Limb (tissue), 2 donors: ENCODE results near the gene SVIL.
"Not testable (repeated sequence)": the region's sequence is repeated elsewhere in the genome, so short reads cannot be mapped to it uniquely, and the experiment has no call there.

Experiments used
- DNase-seq, 2 donors: peaks; one replicate each; pipeline ENCODE4 v3.0.0-alpha.2; 2016; ENCODE audit errors: extremely low spot score in 2 of 2

Gene SVIL

GRCh38 chr10:29623797-29624196 lies 11.0 kb downstream of the SVIL start:
- no peak for DNase-seq

DNA sequence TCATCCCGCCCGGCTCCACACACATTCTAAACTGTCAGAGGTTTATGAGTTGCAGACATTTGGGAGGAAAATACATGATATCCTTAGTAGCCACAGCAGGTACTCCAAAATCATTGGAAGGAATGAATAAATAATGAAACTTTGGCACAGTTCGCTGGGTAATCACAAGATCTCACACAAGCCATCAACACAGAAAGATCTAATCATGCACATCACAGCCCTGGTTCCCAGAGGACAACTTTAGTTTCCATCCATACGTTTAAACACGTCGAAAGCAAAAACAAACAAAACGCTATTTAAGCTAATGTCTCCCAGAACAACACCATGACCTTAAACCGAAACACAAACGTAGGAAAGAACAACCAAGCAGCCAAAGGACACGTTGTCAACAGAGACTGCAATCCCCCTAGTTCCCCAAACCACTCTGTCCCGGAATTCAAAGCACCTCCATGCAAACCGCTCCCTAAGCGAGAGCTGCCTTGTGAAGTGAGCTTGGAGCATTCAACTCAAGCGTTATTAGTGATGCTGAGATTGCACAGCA lies 12.3 kb downstream of the SVIL start:
- peak in 1 of 2 donors; percentile 20 for DNase-seq

DNA sequence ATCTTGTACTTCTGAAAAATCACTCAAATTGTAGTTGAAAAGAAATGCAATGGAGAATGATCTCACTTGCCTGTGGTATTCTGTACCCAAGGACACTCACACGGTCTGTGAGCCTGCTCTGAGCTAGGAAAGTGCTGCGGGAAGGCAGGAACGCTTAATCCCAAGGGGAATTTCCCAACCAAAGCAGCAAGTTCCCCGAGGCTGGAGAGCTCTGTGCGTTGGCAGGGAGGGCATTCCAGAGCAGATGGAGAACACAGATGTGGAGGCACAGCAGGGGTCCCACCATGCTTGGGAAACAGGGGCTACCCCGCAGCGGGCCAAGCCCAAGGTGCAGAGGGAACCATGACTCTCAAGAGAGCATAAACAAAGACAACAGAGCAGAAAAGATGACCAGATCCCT lies 13.6 kb downstream of the SVIL start:
- DNase-seq: peak in 1 of 2 donors; percentile 44

DNA sequence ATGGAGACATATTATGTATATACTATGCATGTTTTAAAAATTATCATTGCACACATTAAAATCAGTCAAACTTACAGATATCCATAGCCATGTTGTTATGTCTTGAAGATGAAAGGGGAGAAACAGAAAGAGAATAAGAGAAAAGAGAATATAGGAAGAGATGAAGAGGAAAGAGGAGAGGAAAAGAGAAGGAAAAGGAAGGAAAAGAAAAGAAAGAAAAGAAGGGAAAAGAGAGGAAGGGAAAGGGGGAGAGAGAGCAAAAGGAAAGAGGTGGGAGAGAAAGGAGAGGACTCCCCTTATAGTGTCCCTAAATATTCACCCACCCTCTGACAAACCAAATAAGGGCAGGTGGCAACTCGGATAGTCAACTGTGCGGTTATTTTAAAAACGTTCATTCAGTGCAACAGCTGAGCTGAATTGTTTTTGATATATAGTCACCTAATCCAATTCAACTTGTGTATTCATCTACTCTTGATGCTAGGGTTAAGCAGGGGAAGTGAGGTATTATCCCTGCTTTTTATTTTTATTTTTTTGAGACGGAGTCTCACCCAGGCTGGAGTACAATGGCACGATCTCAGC lies 14.6 kb downstream of the SVIL start:
- DNase-seq: no peak

DNA sequence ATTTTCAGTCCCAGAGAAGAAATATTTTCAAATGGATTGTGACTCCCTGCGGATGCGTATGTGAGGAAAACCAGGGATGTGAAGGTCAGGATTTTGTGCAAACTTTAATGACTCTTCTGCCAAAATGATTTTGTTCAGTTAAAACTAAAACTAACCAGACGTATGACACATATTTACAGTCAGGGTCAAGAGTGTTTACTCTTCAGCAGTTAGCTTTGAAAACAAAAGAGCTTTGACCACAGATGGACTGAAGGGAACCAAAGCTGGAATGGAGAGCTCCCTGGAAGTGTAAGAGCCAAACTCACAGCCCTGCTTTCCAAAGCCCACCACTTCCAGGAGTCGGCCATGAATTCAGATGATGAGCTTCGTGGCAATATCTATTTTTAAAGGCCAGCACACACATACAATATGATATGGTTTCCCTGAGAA lies 15.5 kb downstream of the SVIL start:
- peak in 1 of 2 donors; percentile 13 for DNase-seq

GRCh38 chr10:29618341-29619171 lies 16.2 kb downstream of the SVIL start:
- peak in 1 of 2 donors; percentile 36 for DNase-seq

GRCh38 chr10:29617880-29618340 lies 16.9 kb downstream of the SVIL start:
- peak in 1 of 2 donors; percentile 45 for DNase-seq

- no peak for DNase-seq
These were observed 18.2 kb downstream of the SVIL start for GRCh38 chr10:29616542-29616941.

- DNase-seq: no peak
These were observed 19.6 kb downstream of the SVIL start for GRCh38 chr10:29615195-29615594.

GRCh38 chr10:29614289-29614688 lies 20.5 kb downstream of the SVIL start:
- not testable (repeated sequence) for DNase-seq

GRCh38 chr10:29613791-29614190 lies 21.0 kb downstream of the SVIL start:
- DNase-seq: no peak

DNA sequence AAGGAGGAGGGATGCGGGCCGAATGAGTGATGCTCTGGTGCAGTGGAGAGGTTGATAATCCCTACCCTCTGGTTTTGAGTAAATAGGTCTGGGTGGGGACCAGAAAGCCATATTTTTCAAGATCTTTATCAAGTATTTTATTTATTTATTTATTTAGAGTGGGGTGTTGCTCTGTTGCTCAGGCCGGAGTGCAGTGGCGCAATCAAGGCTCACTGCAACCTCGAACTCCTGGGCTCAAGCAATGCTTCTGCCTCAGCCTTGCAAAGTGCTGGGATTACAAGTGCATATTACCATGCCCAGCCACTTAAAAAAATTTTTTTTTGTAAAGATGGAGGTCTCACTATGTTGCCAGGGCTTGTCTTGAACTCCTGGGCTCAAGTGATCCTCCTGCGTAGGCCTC lies 21.6 kb downstream of the SVIL start:
- DNase-seq: peak in 1 of 2 donors; percentile 11

DNA sequence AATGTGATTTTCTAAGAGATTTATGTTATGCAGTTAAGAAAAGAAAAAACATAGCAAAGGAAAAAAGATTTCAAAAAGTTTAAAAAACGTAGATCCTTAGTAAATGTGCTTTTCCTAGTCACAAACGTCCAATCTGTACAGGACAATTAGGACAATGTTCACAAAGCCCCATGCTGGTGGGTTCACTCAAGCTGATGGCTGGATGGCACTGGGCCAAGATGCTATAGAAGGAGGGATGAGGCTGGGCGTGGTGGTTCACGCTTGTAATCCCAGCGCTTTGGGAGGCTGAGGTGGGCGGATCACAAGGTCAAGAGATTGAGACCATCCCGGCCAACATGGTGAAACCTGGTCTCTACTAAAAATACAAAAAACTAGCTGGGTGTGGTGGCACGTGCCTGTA lies 22.1 kb downstream of the SVIL start:
- no peak for DNase-seq

DNA sequence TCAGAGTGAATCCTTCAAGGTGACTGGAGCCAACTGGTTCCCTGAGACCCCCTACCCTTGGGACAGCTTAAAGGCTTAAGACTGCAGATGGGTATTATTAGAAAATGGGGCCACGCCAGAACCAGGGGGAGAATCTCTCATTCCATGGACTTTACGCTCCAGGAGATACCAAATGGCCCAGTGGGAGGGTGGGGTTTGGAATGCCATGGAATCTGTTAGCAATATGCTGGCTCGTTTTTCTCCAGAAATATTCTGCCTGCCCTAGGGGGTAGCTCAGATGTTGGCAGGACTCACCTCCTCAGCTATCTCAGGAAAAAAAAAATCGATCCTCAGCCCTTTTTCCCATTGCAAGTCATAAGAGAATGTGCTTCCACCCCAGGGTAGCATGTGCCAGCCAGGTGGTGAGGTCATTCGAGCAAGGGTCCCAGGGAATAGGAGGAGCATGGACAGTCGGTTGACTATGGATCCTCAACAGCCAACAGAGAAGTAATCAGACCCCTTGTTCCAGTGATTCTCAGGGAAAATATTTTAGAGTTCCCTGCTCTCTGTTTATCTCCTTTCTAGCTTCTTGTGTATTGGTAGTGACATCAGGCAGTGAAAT lies 22.9 kb downstream of the SVIL start:
- DNase-seq: no peak

DNA sequence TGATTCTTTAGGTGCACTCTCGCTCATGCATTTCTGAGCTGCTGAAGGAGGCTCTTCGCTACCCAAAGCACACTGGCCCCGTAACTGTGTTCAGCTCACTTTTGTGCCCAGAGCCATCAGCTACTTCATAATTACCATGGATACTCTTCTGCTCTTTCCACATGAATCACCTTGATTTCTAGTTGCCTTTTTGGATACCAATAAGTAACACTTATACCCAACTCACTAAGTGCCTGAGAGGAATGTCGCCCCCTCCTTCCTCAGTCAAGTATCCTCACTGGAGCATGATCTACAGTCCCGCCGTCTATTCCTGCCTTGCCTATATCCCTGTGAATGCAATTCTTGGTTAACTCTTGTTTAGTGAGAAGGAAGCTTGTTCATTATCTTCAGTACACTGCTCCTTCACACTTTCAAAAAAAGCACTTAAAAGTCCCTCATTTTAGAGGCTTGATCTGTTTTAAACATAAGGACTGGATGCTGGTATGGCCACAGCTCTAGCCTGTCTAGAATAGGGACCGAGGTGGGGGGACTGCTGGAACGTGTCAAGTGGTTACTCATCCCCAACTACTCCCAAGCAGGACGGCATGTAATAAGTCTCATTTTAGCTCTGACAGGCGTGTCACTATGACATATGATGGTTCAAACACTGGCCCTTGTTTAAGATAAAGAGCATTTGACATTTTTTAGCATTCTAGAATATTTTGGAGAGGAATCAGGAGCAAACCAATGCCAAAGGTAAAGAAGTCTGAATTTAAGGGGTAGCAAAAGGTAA lies 23.7 kb downstream of the SVIL start:
- DNase-seq: no peak

DNA sequence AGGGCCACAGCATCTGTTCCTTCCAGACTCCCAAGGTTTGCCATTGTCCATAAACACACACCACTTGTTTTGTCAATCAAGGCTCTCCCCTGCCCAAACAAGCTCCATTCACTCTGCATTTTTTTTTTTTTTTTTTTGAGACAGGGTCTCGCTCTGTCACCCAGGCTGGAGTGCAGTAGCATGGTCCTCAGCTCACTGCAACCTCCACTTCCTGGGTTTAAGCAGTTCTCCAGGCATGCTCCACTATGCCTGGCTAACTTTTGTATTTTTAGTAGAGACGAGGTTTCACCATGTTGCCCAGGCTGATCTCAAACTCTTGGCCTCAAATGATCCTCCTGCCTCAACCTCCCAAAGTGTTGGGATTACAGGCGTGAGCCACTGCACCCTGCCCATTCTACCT lies 24.4 kb downstream of the SVIL start:
- not testable (repeated sequence) for DNase-seq

- DNase-seq: no peak
These were observed 25.1 kb downstream of the SVIL start for GRCh38 chr10:29609696-29610095.

DNA sequence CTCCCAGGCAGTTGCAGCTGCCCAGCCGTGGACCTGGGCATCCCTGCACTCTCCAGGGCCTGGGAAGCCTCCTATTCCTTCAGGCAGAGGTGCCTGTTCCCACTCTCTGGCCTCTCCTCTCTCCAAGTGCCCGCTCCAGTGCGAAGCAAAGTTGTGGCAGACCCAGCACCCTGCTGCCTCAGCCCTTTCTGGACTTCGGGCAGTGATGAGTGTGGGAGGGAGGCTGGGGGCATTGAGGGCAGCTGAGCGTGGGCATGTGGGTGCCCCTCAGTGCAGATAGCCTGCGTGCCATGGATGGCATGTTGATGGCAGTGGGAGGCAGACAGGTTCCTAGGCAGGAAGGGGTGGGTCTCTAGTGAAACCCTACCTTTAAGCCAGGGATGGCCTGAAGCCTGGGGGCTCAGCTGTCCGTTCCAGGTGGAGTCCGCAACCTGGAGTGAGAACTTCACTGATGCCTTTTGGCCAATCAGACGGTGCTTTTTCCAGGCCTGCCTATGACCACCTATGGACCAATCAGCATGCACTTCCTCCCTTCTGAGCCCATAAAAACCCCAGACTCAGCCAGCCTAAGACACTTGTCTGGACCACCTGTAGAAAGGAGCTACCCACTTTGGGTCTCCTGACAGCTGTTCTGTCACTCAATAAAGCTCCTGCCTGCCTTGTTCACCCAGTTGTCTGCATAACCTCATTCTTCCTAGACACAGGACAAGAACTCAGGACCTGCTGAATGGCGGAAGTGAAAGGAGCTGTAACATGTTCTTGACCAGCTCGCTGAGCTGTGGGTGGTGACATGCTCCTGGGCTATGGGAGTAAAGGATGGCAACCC lies 26.1 kb downstream of the SVIL start:
- DNase-seq: no peak

DNA sequence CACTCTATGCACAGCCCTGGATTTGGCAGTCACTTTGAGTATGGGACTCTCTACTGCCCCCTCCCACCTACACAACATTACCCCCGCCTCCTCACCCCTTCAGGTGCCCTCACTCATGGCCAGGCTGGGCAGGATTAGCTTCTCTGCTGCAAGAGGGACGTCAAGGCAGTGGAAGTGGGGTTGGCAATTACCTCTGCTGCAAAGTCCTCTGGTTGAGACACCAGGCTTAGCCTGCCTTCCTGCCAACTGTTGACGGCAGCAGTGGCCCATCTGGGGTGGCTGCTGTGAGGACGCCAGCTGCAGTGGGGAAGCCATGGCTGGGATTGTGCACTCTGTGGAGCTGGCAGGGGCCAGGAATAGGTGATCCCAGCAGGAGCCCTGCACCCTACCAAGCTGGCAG lies 26.7 kb downstream of the SVIL start:
- DNase-seq: no peak

GRCh38 chr10:29607576-29607975 lies 27.2 kb downstream of the SVIL start:
- DNase-seq: no peak

- DNase-seq: not testable (repeated sequence)
These were observed 28.1 kb downstream of the SVIL start for GRCh38 chr10:29606693-29607092.
